ENCODE data around the gene PCDH9.
"Not testable (repeated sequence)": the region's sequence is repeated elsewhere in the genome, so short reads cannot be mapped to it uniquely, and the experiment has no call there.

- TF ChIP-seq CTCF, EP300 (IDR thresholded peaks at IDR 0.05): not testable (repeated sequence)
These were observed 133.2 kb downstream of the PCDH9 start for GRCh38 chr13:67096893-67097292.
